Body of pancreas (tissue), 4 donors: Measurements from ENCODE around the gene GOLGA8S. TPM values are rescaled to one million over a fixed set of nuclear protein-coding genes. Genes with fewer than 3 reads are reported as not detected.
"Not testable (repeated sequence)": the region's sequence is repeated elsewhere in the genome, so short reads cannot be mapped to it uniquely, and the experiment has no call there.

Experiments
- ATAC-seq: fragments of 150-250 bp; one replicate; pipeline ENCODE4 v1.9.1; 2016
- DNase-seq, 4 donors: peaks; one replicate each; pipeline ENCODE4 v3.0.0-alpha.2; 2019
- H3K27ac ChIP-seq, 4 donors: fragments of 200-600 bp; sonication (generic); 1 replicate in 3 of 4; 2 replicates in 1 of 4; pipeline versions ENCODE4 v1.5.1 to v1.6.1; 2016 to 2019; ENCODE audit warnings: mild to moderate bottlenecking in 1 of 4, mixed read lengths in 1 of 4, moderate library complexity in 1 of 4
- H3K27me3 ChIP-seq, 2 donors: fragments of 200-600 bp; sonication (generic); one replicate each; pipeline ENCODE4 v1.6.0; 2016; ENCODE audit warnings: mild to moderate bottlenecking in 1 of 2
- H3K36me3 ChIP-seq, 2 donors: fragments of 200-600 bp; sonication (generic); replicated peaks in 1 of 2; 2 replicates each; pipeline ENCODE4 v1.5.1; 2016; ENCODE audit warnings: low read depth in 2 of 2; ENCODE audit not compliant: insufficient read depth in 1 of 2
- H3K4me1 ChIP-seq: fragments of 200-600 bp; sonication (generic); one replicate; pipeline ENCODE4 v1.6.0; 2016
- H3K4me3 ChIP-seq, 2 donors: fragments of 200-600 bp; sonication (generic); 1 replicate in 1 of 2; 2 replicates in 1 of 2; pipeline ENCODE4 v1.5.1; 2016 to 2019
- H3K9me3 ChIP-seq, 3 donors: fragments of 200-600 bp; sonication (generic); 1 replicate in 2 of 3; 2 replicates in 1 of 3; pipeline ENCODE4 v1.5.1; 2016
- CTCF ChIP-seq, 7 experiments: fragments of 450-650 bp in 4 of 7; fragments of 200-600 bp in 3 of 7; sonication (generic) in 3 of 7; IDR thresholded peaks; one replicate each; pipeline ENCODE4 v1.5.1; 2016 to 2019; ENCODE audit warnings: antibody characterized with exemption in 7 of 7
- POLR2A ChIP-seq, 3 donors: fragments of 450-650 bp; IDR thresholded peaks; one replicate each; pipeline ENCODE4 v1.6.1; 2016; ENCODE audit warnings: antibody characterized with exemption in 3 of 3, mild to moderate bottlenecking in 2 of 3
- WGBS, 2 donors: methylation state at CpG; one replicate each; pipeline ENCODE4 v1.1.5; 2017; 5-methylcytosine and 5-hydroxymethylcytosine counted together
- intact Hi-C: fragments of 100-400 bp; cut with DNase I; formaldehyde crosslinking; loops from one replicate; pipeline ENCODE4 v1.15.1; 2023
- small RNA-seq: library from RNA; depleted of rRNA; stranded (forward); fragments of <200 nt; gene quantifications from one replicate; pipeline ENCODE3, GENCODE V24; 2016
- total RNA-seq, 2 donors: library from RNA; depleted of rRNA; stranded (reverse); fragments of >200 nt; gene quantifications; one replicate each; pipeline ENCODE4 v1.1.0, GENCODE V29; 2016

Gene GOLGA8S
- total RNA-seq, 2 donors from 2014 or later: under 0.01 TPM; not detected in 1

- Histone ChIP-seq H3K27me3 (peaks cover 0 to 3% of the 10 kb centered on the region in 2 donors), H3K9me3 (no peaks in the 10 kb centered on the region), H3K27ac (no peak overlapping the region), H3K36me3 (no peaks in the 10 kb centered on the region), H3K4me1 (no peaks in the 10 kb centered on the region), H3K4me3 (no peak overlapping the region)
- no peak for TF ChIP-seq POLR2A (IDR thresholded peaks at IDR 0.05)
- TF ChIP-seq CTCF (IDR thresholded peaks at IDR 0.05): no peak
- intact Hi-C loops: no loop called here
- peak in 1 of 4 donors; percentile 8 for DNase-seq
- peak; percentile 40 for ATAC-seq
- WGBS, 2 donors: 51 to 56% methylated on average over 4 of the region's 4 CpGs
Measured at GRCh38 chr15:23403550-23403949, 49.0 kb downstream of the GOLGA8S start.

- Histone ChIP-seq H3K36me3 (no peaks in the 10 kb centered on the region), H3K4me3 (no peak overlapping the region), H3K9me3 (no peaks in the 10 kb centered on the region), H3K4me1 (no peaks in the 10 kb centered on the region), H3K27ac (no peak overlapping the region), H3K27me3 (no peaks in the 10 kb centered on the region)
- TF ChIP-seq POLR2A (IDR thresholded peaks at IDR 0.05) (no peak), CTCF (IDR thresholded peaks at IDR 0.05) (no peak)
- DNase-seq (no peak), ATAC-seq (no peak)
- intact Hi-C loops: no loop called here
- WGBS, 2 donors: 61 to 66% methylated on average over 4 to 10 of the region's 10 CpGs
Measured at GRCh38 chr15:23411841-23412240, 57.3 kb downstream of the GOLGA8S start.

- H3K36me3 ChIP-seq, DNase-seq, H3K9me3 ChIP-seq, intact Hi-C loops, H3K4me1 ChIP-seq, H3K4me3 ChIP-seq, H3K27me3 ChIP-seq, ATAC-seq, H3K27ac ChIP-seq: not testable (repeated sequence)
- WGBS, 2 donors: 63 to 64% methylated on average over 4 to 5 of the region's 5 CpGs
Measured at GRCh38 chr15:23412881-23413600, 58.5 kb downstream of the GOLGA8S start.

Small RNA genes within 50 kb of the gene (small RNA-seq; reads per million reads assigned to genes)
- gene RN7SL536P: not detected

Other genes starting within 250 kb of the GOLGA8S start
- not detected for gene GOLGA6L1, start 217.9 kb upstream of the GOLGA8S start, total RNA-seq
- not detected for gene GOLGA6L26, start 20.6 kb upstream of the GOLGA8S start, total RNA-seq
- gene GOLGA6L2, start 92.5 kb downstream of the GOLGA8S start, total RNA-seq: not detected
- gene MKRN3, start 210.9 kb downstream of the GOLGA8S start, total RNA-seq: under 1 TPM in 1 of 2 donors, not detected in 1; 0.26 TPM